Measurements from ENCODE around the gene PDE1A.
"Not testable (repeated sequence)": the region's sequence is repeated elsewhere in the genome, so short reads cannot be mapped to it uniquely, and the experiment has no call there.

The PDE1A gene

GRCh38 chr2:182276662-182277061, 150.2 kb downstream of the PDE1A start:
- H3K27ac ChIP-seq (ENCODE audit: extremely low read depth, low read depth, low read length); H3K9me3 ChIP-seq (ENCODE audit: control insufficient read depth, insufficient read depth, low read depth, low read length); H3K4me1 ChIP-seq (ENCODE audit: control insufficient read depth, insufficient read depth, low read length); H3K4me3 ChIP-seq (ENCODE audit: low read depth, low read length); CTCF ChIA-PET; POLR2A ChIA-PET; H3K36me3 ChIP-seq (ENCODE audit: control insufficient read depth in 2 of 2, insufficient read depth in 1 of 2, low read length in 2 of 2): not testable (repeated sequence)
- peak; percentile 67; the same call in 1 of the 2 replicates for TF ChIP-seq TRIM28 (IDR thresholded peaks at IDR 0.05; ENCODE audit: borderline replicate concordance, low read length)
- TF ChIP-seq SETDB1 (IDR thresholded peaks at IDR 0.05; ENCODE audit: insufficient read length, low read length), result peak; percentile 90
- TF ChIP-seq ZNF626 (tag by site-specific recombination; IDR thresholded peaks at IDR 0.05), result 0 out of 2 replicates have a peak, but pooled peaks have one; percentile 32

GRCh38 chr2:182267971-182268370, 158.9 kb downstream of the PDE1A start:
- CTCF ChIA-PET, result interaction anchor here (0.6 to 1.3 kb wide), 2 partner anchors 27 to 121 kb away, joined by 3 to 4 read pairs; no protein-coding TSS in a partner anchor
- POLR2A ChIA-PET, result no interaction called here

GRCh38 chr2:182266909-182267308, 159.9 kb downstream of the PDE1A start:
- POLR2A ChIA-PET, result no interaction called here
- CTCF ChIA-PET, result interaction anchor here (1.3 kb wide), 1 partner anchor 26 kb away, joined by 4 read pairs; no protein-coding TSS in a partner anchor
- H3K4me3 ChIP-seq (ENCODE audit: low read depth, low read length), result no peak overlapping the region
- no peaks in the 10 kb centered on the region for H3K36me3 ChIP-seq (ENCODE audit: control insufficient read depth in 2 of 2, insufficient read depth in 1 of 2, low read length in 2 of 2)
- H3K9me3 ChIP-seq (ENCODE audit: control insufficient read depth, insufficient read depth, low read depth, low read length), result no peaks in the 10 kb centered on the region
- H3K27ac ChIP-seq (ENCODE audit: extremely low read depth, low read depth, low read length), result no peak overlapping the region
- TF ChIP-seq ZNF280D (tag by site-specific recombination; IDR thresholded peaks at IDR 0.05) (no peak), ZNF398 (tag by site-specific recombination; IDR thresholded peaks at IDR 0.05) (no peak), ZNF623 (tag by site-specific recombination; IDR thresholded peaks at IDR 0.05) (no peak), IKZF3 (tag by site-specific recombination; IDR thresholded peaks at IDR 0.05) (no peak), ZSCAN4 (tag by site-specific recombination; IDR thresholded peaks at IDR 0.05) (no peak), ZSCAN16 (tag by site-specific recombination; IDR thresholded peaks at IDR 0.05) (no peak), ZNF76 (tag by site-specific recombination; IDR thresholded peaks at IDR 0.05; ENCODE audit: borderline replicate concordance, low read depth) (no peak), SETDB1 (IDR thresholded peaks at IDR 0.05; ENCODE audit: insufficient read length, low read length) (no peak), ZFHX2 (tag by site-specific recombination; conservative IDR thresholded peaks at IDR 0.05) (no peak)
- H3K4me1 ChIP-seq (ENCODE audit: control insufficient read depth, insufficient read depth, low read length), result no peaks in the 10 kb centered on the region

More at GRCh38 chr2:182267971-182268370, 158.9 kb downstream of the PDE1A start:
- no peaks in the 10 kb centered on the region for H3K4me1 ChIP-seq (ENCODE audit: control insufficient read depth, insufficient read depth, low read length)
- H3K36me3 ChIP-seq (ENCODE audit: control insufficient read depth in 2 of 2, insufficient read depth in 1 of 2, low read length in 2 of 2), result no peaks in the 10 kb centered on the region
- H3K27ac ChIP-seq (ENCODE audit: extremely low read depth, low read depth, low read length), result no peak overlapping the region
- no peak overlapping the region for H3K4me3 ChIP-seq (ENCODE audit: low read depth, low read length)
- no peaks in the 10 kb centered on the region for H3K9me3 ChIP-seq (ENCODE audit: control insufficient read depth, insufficient read depth, low read depth, low read length)
- TF ChIP-seq ZNF10 (tag by site-specific recombination; IDR thresholded peaks at IDR 0.05), result no peak

GRCh38 chr2:182265718-182266117, 161.1 kb downstream of the PDE1A start:
- no peak overlapping the region for H3K4me3 ChIP-seq (ENCODE audit: low read depth, low read length)
- POLR2A ChIA-PET, result no interaction called here
- CTCF ChIA-PET, result no interaction called here
- H3K36me3 ChIP-seq (ENCODE audit: control insufficient read depth in 2 of 2, insufficient read depth in 1 of 2, low read length in 2 of 2), result no peaks in the 10 kb centered on the region
- no peak for TF ChIP-seq GLIS1 (tag by site-specific recombination; IDR thresholded peaks at IDR 0.05)
- no peak overlapping the region for H3K27ac ChIP-seq (ENCODE audit: extremely low read depth, low read depth, low read length)
- H3K9me3 ChIP-seq (ENCODE audit: control insufficient read depth, insufficient read depth, low read depth, low read length), result no peaks in the 10 kb centered on the region
- no peaks in the 10 kb centered on the region for H3K4me1 ChIP-seq (ENCODE audit: control insufficient read depth, insufficient read depth, low read length)
